Stomach (tissue), 9 donors: ENCODE results near the gene ZNF428. TPM values are rescaled to one million over a fixed set of nuclear protein-coding genes. Genes with fewer than 3 reads are reported as not detected.

Source experiments
- DNase-seq, 2 donors: peaks; one replicate each; pipeline versions ENCODE4 v3.0.0 to v3.0.0-alpha.2; 2013 to 2019
- H3K27ac ChIP-seq, 5 donors: fragments of 200-600 bp in 4 of 5; sonication (generic) in 4 of 5; one replicate each; pipeline ENCODE4 v1.5.1; 2013 to 2019; ENCODE audit warnings: mild to moderate bottlenecking in 1 of 5, moderate library complexity in 1 of 5
- H3K27me3 ChIP-seq, 3 donors: fragments of 200-600 bp; sonication (generic); one replicate each; pipeline ENCODE4 v1.5.1; 2017 to 2019; ENCODE audit warnings: mixed run types in 1 of 3
- H3K36me3 ChIP-seq, 4 donors: fragments of 200-600 bp; sonication (generic); 1 replicate in 3 of 4; 2 replicates in 1 of 4; pipeline ENCODE4 v1.5.1; 2016 to 2019
- H3K4me1 ChIP-seq, 4 donors: fragments of 200-600 bp; sonication (generic); one replicate each; pipeline ENCODE4 v1.5.1; 2016 to 2019
- H3K4me3 ChIP-seq, 4 donors: fragments of 200-600 bp; sonication (generic) in 3 of 4; one replicate each; pipeline ENCODE4 v1.5.1; 2016 to 2019; ENCODE audit warnings: mild to moderate bottlenecking in 1 of 4
- H3K9me3 ChIP-seq, 4 donors: fragments of 200-600 bp; sonication (generic); one replicate each; pipeline ENCODE4 v1.5.1; 2016 to 2019
- EP300 ChIP-seq: sonication (generic); formaldehyde crosslinking; IDR thresholded peaks from one replicate; pipeline ENCODE4 v1.6.1; 2017; ENCODE audit warnings: antibody characterized with exemption
- POLR2A ChIP-seq, 4 donors: fragments of 450-650 bp; IDR thresholded peaks; one replicate each; pipeline ENCODE4 v1.6.1; 2016; ENCODE audit warnings: antibody characterized with exemption in 4 of 4, control low read depth in 2 of 4, mild to moderate bottlenecking in 1 of 4, moderate library complexity in 1 of 4
- POLR2AphosphoS5 ChIP-seq, 3 donors: sonication (generic); formaldehyde crosslinking; IDR thresholded peaks; one replicate each; pipeline ENCODE4 v1.6.1; 2016; ENCODE audit warnings: antibody characterized with exemption in 3 of 3
- WGBS, 5 donors: extraction: QIAGEN DNeasy Blood & Tissue Kit in 3 of 5; methylation state at CpG; one replicate each; pipeline versions ENCODE4 v1.1.5 to v1.1.7; 2013 to 2018; 5-methylcytosine and 5-hydroxymethylcytosine counted together
- intact Hi-C: fragments of 100-400 bp; cut with DNase I; formaldehyde crosslinking; loops from one replicate; pipeline ENCODE4 v1.15.1; 2023; ENCODE audit warnings: low total_unique reads
- polyA plus RNA-seq, 3 donors: library from polyadenylated mRNA; stranded (reverse); fragments of 200-250 nt; gene quantifications; one replicate each; pipeline ENCODE4 v1.2.3, GENCODE V29; 2013
- total RNA-seq, 5 donors: library from RNA; depleted of rRNA; stranded (reverse); fragments of >200 nt; gene quantifications; one replicate each; pipeline versions ENCODE4 v1.1.0 to v1.2.3, GENCODE V29; 2014 to 2016
- TF ChIP-seq, protein P1 (sequence below), 7 experiments: fragments of 450-650 bp in 4 of 7; fragments of 200-600 bp in 3 of 7; sonication (generic) in 3 of 7; IDR thresholded peaks; one replicate each; pipeline ENCODE4 v1.5.1; 2016 to 2019; ENCODE audit warnings: antibody characterized with exemption in 7 of 7, control low read depth in 2 of 7, mild to moderate bottlenecking in 1 of 7
- donor health status: healthy with polysubstance abuse.
- donor health status: Bipolar disorder and iron deficiency.
- donor health status: healthy.

The ZNF428 gene
- total and polyA plus RNA-seq, 8 donors: 7.8 to 72.7 (median 25.5) TPM

DNA sequence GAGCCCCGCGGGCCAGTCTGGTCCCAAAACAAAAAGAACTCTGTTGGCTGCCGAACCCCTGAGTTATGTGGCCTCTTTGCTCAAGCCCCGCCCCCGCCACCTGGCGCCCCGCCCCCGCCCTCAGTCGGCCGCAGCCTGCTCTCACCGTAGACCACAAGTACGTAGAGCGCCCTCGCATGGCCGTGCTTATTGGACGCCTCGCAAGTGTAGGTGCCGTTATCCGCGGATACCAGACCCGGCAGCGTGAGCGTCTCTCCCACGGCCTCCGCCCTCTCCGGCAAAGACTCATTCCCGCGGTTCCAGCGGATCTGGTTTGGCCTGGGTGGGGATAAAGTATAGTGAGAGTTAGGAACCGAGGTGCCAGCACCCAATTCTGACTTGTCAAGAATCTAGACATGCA, 5.5 kb upstream of the ZNF428 start:
- Histone ChIP-seq H3K27ac (no peak overlapping the region), H3K36me3 (no peaks in the 10 kb centered on the region), H3K4me3 (no peak overlapping the region), H3K9me3 (no peaks in the 10 kb centered on the region), H3K4me1 (peaks cover 0 to 21% (median 12%) of the 10 kb centered on the region in 4 donors), H3K27me3 (no peaks in the 10 kb centered on the region)
- TF ChIP-seq, protein P1, sequence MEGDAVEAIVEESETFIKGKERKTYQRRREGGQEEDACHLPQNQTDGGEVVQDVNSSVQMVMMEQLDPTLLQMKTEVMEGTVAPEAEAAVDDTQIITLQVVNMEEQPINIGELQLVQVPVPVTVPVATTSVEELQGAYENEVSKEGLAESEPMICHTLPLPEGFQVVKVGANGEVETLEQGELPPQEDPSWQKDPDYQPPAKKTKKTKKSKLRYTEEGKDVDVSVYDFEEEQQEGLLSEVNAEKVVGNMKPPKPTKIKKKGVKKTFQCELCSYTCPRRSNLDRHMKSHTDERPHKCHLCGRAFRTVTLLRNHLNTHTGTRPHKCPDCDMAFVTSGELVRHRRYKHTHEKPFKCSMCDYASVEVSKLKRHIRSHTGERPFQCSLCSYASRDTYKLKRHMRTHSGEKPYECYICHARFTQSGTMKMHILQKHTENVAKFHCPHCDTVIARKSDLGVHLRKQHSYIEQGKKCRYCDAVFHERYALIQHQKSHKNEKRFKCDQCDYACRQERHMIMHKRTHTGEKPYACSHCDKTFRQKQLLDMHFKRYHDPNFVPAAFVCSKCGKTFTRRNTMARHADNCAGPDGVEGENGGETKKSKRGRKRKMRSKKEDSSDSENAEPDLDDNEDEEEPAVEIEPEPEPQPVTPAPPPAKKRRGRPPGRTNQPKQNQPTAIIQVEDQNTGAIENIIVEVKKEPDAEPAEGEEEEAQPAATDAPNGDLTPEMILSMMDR (IDR thresholded peaks at IDR 0.05): no peak
- WGBS, 5 donors: 22 to 37% (median 33%) methylated on average over 15 to 30 of the region's 30 CpGs
- intact Hi-C loops: no loop called here
- peak; percentile 70 to 82 for DNase-seq

DNA sequence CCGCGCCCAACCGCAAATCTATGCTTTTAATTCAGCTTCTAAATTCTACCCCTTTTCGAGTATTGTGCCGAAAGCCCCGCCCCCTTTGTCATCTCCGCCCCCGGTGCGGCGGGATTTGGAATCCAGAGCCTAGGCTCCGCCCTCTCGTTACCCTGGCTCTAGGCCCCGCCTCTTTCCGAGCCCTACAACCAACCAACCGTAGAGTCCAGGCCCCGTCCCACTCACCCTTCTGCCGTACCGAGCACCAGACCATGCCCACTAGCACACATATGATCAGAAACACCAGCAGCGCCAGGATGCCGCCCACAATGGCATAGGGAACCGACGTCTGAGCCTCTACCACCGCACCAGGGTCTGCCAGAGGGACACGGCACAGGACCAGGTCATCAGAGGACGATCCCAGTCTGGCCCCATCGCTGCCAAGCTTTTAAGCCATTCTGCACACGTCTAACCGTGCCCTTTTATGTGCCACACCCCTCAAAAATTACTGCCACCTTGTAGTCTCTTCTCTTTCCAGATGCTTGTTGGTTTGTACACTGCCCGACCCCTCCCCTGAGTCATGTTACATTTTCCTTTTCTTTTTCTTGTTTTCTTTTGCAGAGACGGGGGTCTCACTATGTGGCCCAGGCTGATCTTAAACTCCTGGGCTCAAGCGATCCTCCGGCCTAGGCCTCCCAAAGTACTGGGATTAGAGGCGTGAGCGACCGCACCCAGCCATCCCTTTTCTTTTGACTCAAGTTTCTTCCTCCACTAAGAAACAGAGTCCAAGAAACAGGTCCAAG, 4.7 kb upstream of the ZNF428 start:
- H3K27me3 ChIP-seq: no peaks in the 10 kb centered on the region
- WGBS, 5 donors: 84 to 89% (median 87%) methylated on average over 33 to 35 of the region's 35 CpGs
- intact Hi-C loops: no loop called here
- H3K4me3 ChIP-seq: no peak overlapping the region
- no peak for DNase-seq
- H3K36me3 ChIP-seq: no peaks in the 10 kb centered on the region
- TF ChIP-seq EP300: no peak
- no peak for TF ChIP-seq POLR2AphosphoS5 (IDR thresholded peaks at IDR 0.05)
- TF ChIP-seq, protein P1 (IDR thresholded peaks at IDR 0.05): no peak
- no peak for TF ChIP-seq POLR2A (IDR thresholded peaks at IDR 0.05)
- H3K9me3 ChIP-seq: no peaks in the 10 kb centered on the region
- no peak overlapping the region for H3K27ac ChIP-seq
- H3K4me1 ChIP-seq: peaks cover 0 to 24% (median 13%) of the 10 kb centered on the region in 4 donors

DNA sequence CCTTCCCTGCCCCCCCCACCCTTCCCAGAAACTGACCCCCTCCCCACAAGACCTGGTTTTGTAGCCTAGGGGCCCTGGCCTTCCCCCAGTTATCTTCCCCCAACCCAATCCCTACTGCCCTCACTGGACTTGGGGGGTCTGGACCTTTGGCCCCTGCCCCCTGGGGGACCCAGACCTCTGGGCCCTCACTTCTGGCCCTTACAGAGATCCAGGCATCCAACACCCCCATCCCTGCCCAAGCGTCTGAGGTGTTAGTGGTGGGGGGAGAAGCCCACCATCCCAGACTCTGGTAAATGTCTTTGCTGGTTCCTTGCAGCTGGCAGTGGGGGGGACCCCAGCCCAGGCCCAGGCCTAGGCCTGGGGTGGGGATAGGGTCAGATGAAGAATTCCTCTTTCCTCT, 3.5 kb upstream of the ZNF428 start:
- DNase-seq: no peak
- peaks cover 0 to 33% (median 23%) of the 10 kb centered on the region in 4 donors for H3K4me1 ChIP-seq
- no peaks in the 10 kb centered on the region for H3K27me3 ChIP-seq
- 64 to 100% (median 88%) methylated on average over 1 of the region's 1 CpG for WGBS, 5 donors
- H3K27ac ChIP-seq: no peak overlapping the region
- H3K4me3 ChIP-seq: no peak overlapping the region
- H3K36me3 ChIP-seq: no peaks in the 10 kb centered on the region
- TF ChIP-seq, protein P1 (IDR thresholded peaks at IDR 0.05): no peak
- no peak for TF ChIP-seq POLR2A (IDR thresholded peaks at IDR 0.05)
- no peak for TF ChIP-seq EP300
- TF ChIP-seq POLR2AphosphoS5 (IDR thresholded peaks at IDR 0.05): no peak
- H3K9me3 ChIP-seq: no peaks in the 10 kb centered on the region
- intact Hi-C loops: no loop called here

DNA sequence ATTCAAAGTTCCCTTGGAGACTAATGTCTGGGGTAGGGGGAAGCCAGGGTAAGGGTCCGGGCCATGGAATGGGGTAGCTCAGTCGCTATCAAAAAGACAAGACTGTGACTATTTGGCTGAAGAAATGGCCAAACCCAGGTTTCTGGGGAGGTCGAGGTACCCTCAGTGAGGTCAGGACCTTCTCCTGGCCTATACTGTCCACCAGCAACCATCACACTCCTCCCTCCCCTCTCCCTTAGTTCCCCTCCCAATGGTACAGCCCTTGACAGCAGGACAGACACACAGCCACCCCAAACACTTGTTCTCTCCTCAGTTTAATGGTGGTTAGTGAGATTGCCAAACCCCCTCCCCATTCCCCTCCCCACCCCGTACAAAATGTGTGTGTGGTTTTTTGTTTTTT, 2.6 kb upstream of the ZNF428 start:
- intact Hi-C loops: no loop called here

More for the DNA sequence above, 2.6 kb upstream of the ZNF428 start:
- Histone ChIP-seq H3K9me3 (no peaks in the 10 kb centered on the region), H3K36me3 (no peaks in the 10 kb centered on the region), H3K4me1 (peaks cover 0 to 33% (median 23%) of the 10 kb centered on the region in 4 donors), H3K27me3 (no peaks in the 10 kb centered on the region), H3K4me3 (no peak overlapping the region), H3K27ac (no peak overlapping the region)
- WGBS, 5 donors: 53 to 86% (median 74%) methylated on average over 4 of the region's 4 CpGs
- no peak for TF ChIP-seq POLR2A (IDR thresholded peaks at IDR 0.05)
- TF ChIP-seq, protein P1 (IDR thresholded peaks at IDR 0.05): no peak
- no peak for TF ChIP-seq POLR2AphosphoS5 (IDR thresholded peaks at IDR 0.05)
- DNase-seq: no peak
